ENCODE results near the gene DMRT3.
"Not testable (repeated sequence)": the region's sequence is repeated elsewhere in the genome, so short reads cannot be mapped to it uniquely, and the experiment has no call there.

The DMRT3 gene

GRCh38 chr9:981491-981898, 5.0 kb downstream of the DMRT3 start:
- Histone ChIP-seq H3K36me3 (ENCODE audit: insufficient read depth, low read depth, low read length) (no peaks in the 10 kb centered on the region), H3K9me3 (ENCODE audit: insufficient read depth, low read depth, low read length) (no peaks in the 10 kb centered on the region), H3K27me3 (ENCODE audit: insufficient read depth, low read length) (peaks cover 100% of the 10 kb centered on the region), H3K4me1 (ENCODE audit: insufficient read depth, low read length) (no peaks in the 10 kb centered on the region), H3K27ac (ENCODE audit: low read length) (no peak overlapping the region), H3K9ac (ENCODE audit: low read depth, low read length) (no peak overlapping the region), H3K4me3 (ENCODE audit: low read length) (no peak overlapping the region)

- Histone ChIP-seq H3K36me3 (ENCODE audit: insufficient read depth, low read depth, low read length) (no peaks in the 10 kb centered on the region), H3K27ac (ENCODE audit: low read length) (no peak overlapping the region), H3K27me3 (ENCODE audit: insufficient read depth, low read length) (peaks cover 98% of the 10 kb centered on the region), H3K4me3 (ENCODE audit: low read length) (no peak overlapping the region), H3K4me1 (ENCODE audit: insufficient read depth, low read length) (no peaks in the 10 kb centered on the region), H3K9me3 (ENCODE audit: insufficient read depth, low read depth, low read length) (no peaks in the 10 kb centered on the region), H3K9ac (ENCODE audit: low read depth, low read length) (no peak overlapping the region)
Observed at GRCh38 chr9:982394-983230, 6.2 kb downstream of the DMRT3 start.

- Histone ChIP-seq H3K4me3 (ENCODE audit: low read length) (no peak overlapping the region), H3K27me3 (ENCODE audit: insufficient read depth, low read length) (peaks cover 26% of the 10 kb centered on the region), H3K36me3 (ENCODE audit: insufficient read depth, low read depth, low read length) (no peaks in the 10 kb centered on the region), H3K27ac (ENCODE audit: low read length) (no peak overlapping the region), H3K4me1 (ENCODE audit: insufficient read depth, low read length) (no peaks in the 10 kb centered on the region), H3K9me3 (ENCODE audit: insufficient read depth, low read depth, low read length) (peaks cover 8% of the 10 kb centered on the region), H3K9ac (ENCODE audit: low read depth, low read length) (no peak overlapping the region)
Observed at GRCh38 chr9:994005-994404, 17.6 kb downstream of the DMRT3 start.

- Histone ChIP-seq H3K27ac (ENCODE audit: low read length) (no peak overlapping the region), H3K9me3 (ENCODE audit: insufficient read depth, low read depth, low read length) (peaks cover 20% of the 10 kb centered on the region), H3K27me3 (ENCODE audit: insufficient read depth, low read length) (peaks cover 14% of the 10 kb centered on the region; the same call in 1 of the 2 replicates), H3K9ac (ENCODE audit: low read depth, low read length) (no peak overlapping the region), H3K36me3 (ENCODE audit: insufficient read depth, low read depth, low read length) (no peaks in the 10 kb centered on the region), H3K4me3 (ENCODE audit: low read length) (no peak overlapping the region), H3K4me1 (ENCODE audit: insufficient read depth, low read length) (no peaks in the 10 kb centered on the region)
Observed at GRCh38 chr9:995192-995591, 18.7 kb downstream of the DMRT3 start.

- no peaks in the 10 kb centered on the region for H3K4me1 ChIP-seq (ENCODE audit: insufficient read depth, low read length)
- H3K27me3 ChIP-seq (ENCODE audit: insufficient read depth, low read length), result 0 out of 2 replicates have a peak, but pooled peaks cover 10% of the 10 kb centered on the region
Observed at GRCh38 chr9:995781-996180, 19.3 kb downstream of the DMRT3 start.

GRCh38 chr9:998299-999110, 22.1 kb downstream of the DMRT3 start:
- not testable (repeated sequence) for H3K36me3 ChIP-seq (ENCODE audit: insufficient read depth, low read depth, low read length); H3K27ac ChIP-seq (ENCODE audit: low read length); H3K9ac ChIP-seq (ENCODE audit: low read depth, low read length); H3K27me3 ChIP-seq (ENCODE audit: insufficient read depth, low read length); H3K4me1 ChIP-seq (ENCODE audit: insufficient read depth, low read length); H3K4me3 ChIP-seq (ENCODE audit: low read length)
- peaks cover 20% of the 10 kb centered on the region for H3K9me3 ChIP-seq (ENCODE audit: insufficient read depth, low read depth, low read length)

More at GRCh38 chr9:995781-996180, 19.3 kb downstream of the DMRT3 start:
- H3K9me3 ChIP-seq (ENCODE audit: insufficient read depth, low read depth, low read length), result peaks cover 20% of the 10 kb centered on the region
- no peaks in the 10 kb centered on the region for H3K36me3 ChIP-seq (ENCODE audit: insufficient read depth, low read depth, low read length)
- H3K27ac ChIP-seq (ENCODE audit: low read length), result no peak overlapping the region
- H3K4me3 ChIP-seq (ENCODE audit: low read length), result no peak overlapping the region
- no peak overlapping the region for H3K9ac ChIP-seq (ENCODE audit: low read depth, low read length)

GRCh38 chr9:1001838-1002237, 25.4 kb downstream of the DMRT3 start:
- H3K9me3 ChIP-seq (ENCODE audit: insufficient read depth, low read depth, low read length), result peaks cover 20% of the 10 kb centered on the region
- H3K4me3 ChIP-seq (ENCODE audit: low read length), result no peak overlapping the region
- no peaks in the 10 kb centered on the region for H3K4me1 ChIP-seq (ENCODE audit: insufficient read depth, low read length)
- H3K9ac ChIP-seq (ENCODE audit: low read depth, low read length), result no peak overlapping the region
- no peaks in the 10 kb centered on the region for H3K27me3 ChIP-seq (ENCODE audit: insufficient read depth, low read length)
- H3K36me3 ChIP-seq (ENCODE audit: insufficient read depth, low read depth, low read length), result no peaks in the 10 kb centered on the region
- H3K27ac ChIP-seq (ENCODE audit: low read length), result no peak overlapping the region

GRCh38 chr9:1002678-1003077, 26.2 kb downstream of the DMRT3 start:
- no peak overlapping the region for H3K9ac ChIP-seq (ENCODE audit: low read depth, low read length)
- peaks cover 20% of the 10 kb centered on the region for H3K9me3 ChIP-seq (ENCODE audit: insufficient read depth, low read depth, low read length)
- no peaks in the 10 kb centered on the region for H3K4me1 ChIP-seq (ENCODE audit: insufficient read depth, low read length)
- H3K36me3 ChIP-seq (ENCODE audit: insufficient read depth, low read depth, low read length), result no peaks in the 10 kb centered on the region
- H3K4me3 ChIP-seq (ENCODE audit: low read length), result no peak overlapping the region
- H3K27me3 ChIP-seq (ENCODE audit: insufficient read depth, low read length), result no peaks in the 10 kb centered on the region
- no peak overlapping the region for H3K27ac ChIP-seq (ENCODE audit: low read length)

GRCh38 chr9:1005043-1005667, 28.7 kb downstream of the DMRT3 start:
- Histone ChIP-seq H3K4me3 (ENCODE audit: low read length) (no peak overlapping the region), H3K36me3 (ENCODE audit: insufficient read depth, low read depth, low read length) (no peaks in the 10 kb centered on the region), H3K27ac (ENCODE audit: low read length) (no peak overlapping the region), H3K27me3 (ENCODE audit: insufficient read depth, low read length) (peaks cover 10% of the 10 kb centered on the region), H3K9ac (ENCODE audit: low read depth, low read length) (no peak overlapping the region), H3K9me3 (ENCODE audit: insufficient read depth, low read depth, low read length) (peaks cover under 1% of the 10 kb centered on the region; the same call in 1 of the 2 replicates), H3K4me1 (ENCODE audit: insufficient read depth, low read length) (no peaks in the 10 kb centered on the region)

- Histone ChIP-seq H3K4me3 (ENCODE audit: low read length) (no peak overlapping the region), H3K36me3 (ENCODE audit: insufficient read depth, low read depth, low read length) (no peaks in the 10 kb centered on the region), H3K27me3 (ENCODE audit: insufficient read depth, low read length) (peaks cover 10% of the 10 kb centered on the region), H3K9ac (ENCODE audit: low read depth, low read length) (no peak overlapping the region), H3K4me1 (ENCODE audit: insufficient read depth, low read length) (no peaks in the 10 kb centered on the region), H3K27ac (ENCODE audit: low read length) (no peak overlapping the region), H3K9me3 (ENCODE audit: insufficient read depth, low read depth, low read length) (no peaks in the 10 kb centered on the region)
Observed at GRCh38 chr9:1007312-1007711, 30.9 kb downstream of the DMRT3 start.

GRCh38 chr9:1008216-1008615, 31.8 kb downstream of the DMRT3 start:
- Histone ChIP-seq H3K9me3 (ENCODE audit: insufficient read depth, low read depth, low read length) (no peaks in the 10 kb centered on the region), H3K9ac (ENCODE audit: low read depth, low read length) (no peak overlapping the region), H3K27me3 (ENCODE audit: insufficient read depth, low read length) (peaks cover 10% of the 10 kb centered on the region)

More at GRCh38 chr9:1008216-1008615, 31.8 kb downstream of the DMRT3 start:
- no peaks in the 10 kb centered on the region for H3K4me1 ChIP-seq (ENCODE audit: insufficient read depth, low read length)
- H3K4me3 ChIP-seq (ENCODE audit: low read length), result no peak overlapping the region
- H3K27ac ChIP-seq (ENCODE audit: low read length), result no peak overlapping the region
- no peaks in the 10 kb centered on the region for H3K36me3 ChIP-seq (ENCODE audit: insufficient read depth, low read depth, low read length)
